ENCODE results near the gene LRRN3.

- no peak for TF ChIP-seq CTCF (IDR thresholded peaks at IDR 0.05)
- TF ChIP-seq POLR2A (IDR thresholded peaks at IDR 0.05), result no peak
These were observed 27.8 kb upstream of the LRRN3 start for GRCh38 chr7:111063166-111063565.

Measured in vagina (tissue), 2 donors.